ENCODE results near the gene OR2AP1. TPM values are rescaled to one million over a fixed set of nuclear protein-coding genes. Genes with fewer than 3 reads are reported as not detected.
"Not testable (repeated sequence)": the region's sequence is repeated elsewhere in the genome, so short reads cannot be mapped to it uniquely, and the experiment has no call there.

The OR2AP1 gene
- total RNA-seq, 5 donors from 2014 or later (not counting 1 experiment from before 2014, with no cell fraction given), result 0.55 TPM; not detected in 4

DNA sequence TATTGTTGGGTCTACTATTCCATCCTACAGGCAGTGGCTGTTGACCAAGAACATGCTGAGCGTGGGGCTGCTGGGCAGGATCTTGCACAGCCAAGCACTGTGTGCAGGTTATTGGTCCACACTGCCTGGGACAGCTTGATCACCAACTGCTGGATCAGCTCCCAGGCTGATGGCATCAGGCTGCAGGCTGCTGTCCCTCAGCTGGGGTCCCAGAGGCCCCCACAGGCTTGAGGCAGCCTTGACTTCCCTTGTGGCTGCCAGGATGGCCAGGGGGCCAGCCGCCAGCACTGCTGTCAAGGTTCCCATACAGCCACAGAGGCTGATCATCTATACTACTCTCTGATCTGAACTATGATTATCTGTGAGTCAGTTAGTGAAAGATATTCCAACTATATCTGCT lies 9.8 kb downstream of the OR2AP1 start:
- Mint-ChIP-seq H3K27me3 (peaks cover 45 to 49% of the 10 kb centered on the region in 2 donors), H3K36me3 (no peaks in the 10 kb centered on the region), H3K4me3 (no peak overlapping the region), H3K27ac (no peak overlapping the region), H3K9me3 (peaks cover 5 to 15% (median 6%) of the 10 kb centered on the region in 3 donors), H3K4me1 (no peaks in the 10 kb centered on the region)
- no peaks in the 10 kb centered on the region for H3K4me1 ChIP-seq (ENCODE audit: control insufficient read depth in 1 of 2, extremely low read depth in 1 of 2, insufficient read depth in 2 of 2, low read length in 2 of 2)
- no peaks in the 10 kb centered on the region for H3K36me3 ChIP-seq (ENCODE audit: control insufficient read depth in 2 of 2, extremely low read depth in 1 of 2, insufficient read depth in 1 of 2, low read length in 1 of 2)
- H3K27ac ChIP-seq (ENCODE audit: low read length), result no peak overlapping the region
- ATAC-seq (replicated peaks in 1 of 4) (no peak), DNase-seq (no peak)
- peaks cover 0 to 6% of the 10 kb centered on the region in 2 experiments for H3K27me3 ChIP-seq (replicated peaks in 1 of 2; ENCODE audit: control insufficient read depth in 2 of 2, extremely low read depth in 1 of 2, insufficient read depth in 2 of 2, low read length in 1 of 2)
- no peak overlapping the region for H3K4me3 ChIP-seq (ENCODE audit: control insufficient read depth in 1 of 2, extremely low read depth in 1 of 2, low read length in 1 of 2)
- no peaks in the 10 kb centered on the region for H3K9me3 ChIP-seq
- WGBS (ENCODE audit: insufficient coverage), result 82% methylated on average over 1 of the region's 2 CpGs
- CTCF ChIA-PET, result no interaction called here
- POLR2A ChIA-PET, result no interaction called here

DNA sequence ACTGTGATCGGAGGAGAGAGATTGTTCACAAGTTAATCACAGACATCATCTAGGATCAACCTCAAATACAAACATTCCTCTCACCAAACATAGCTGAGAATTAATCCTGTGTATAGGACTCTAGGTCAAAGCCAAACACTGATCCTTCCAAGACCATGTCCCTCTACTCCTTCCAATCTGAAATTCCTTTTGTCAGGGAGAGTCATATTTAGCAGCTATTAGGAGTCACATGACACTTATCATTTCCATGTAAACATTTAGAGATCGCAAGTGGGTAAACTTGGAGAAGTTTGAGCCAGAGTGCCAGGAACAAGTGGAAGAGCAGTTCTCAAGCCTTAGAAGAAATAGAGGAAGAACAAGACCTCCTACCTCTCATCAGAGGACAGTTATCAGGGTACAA lies 13.5 kb downstream of the OR2AP1 start:
- POLR2A ChIA-PET, result no interaction called here
- CTCF ChIA-PET, result interaction anchor here in 1 of 2 donors (0.6 kb wide), 1 partner anchor 108 kb away, joined by 3 read pairs; no protein-coding TSS in a partner anchor
- DNase-seq (no peak), ATAC-seq (replicated peaks in 1 of 4) (no peak)
- no peak overlapping the region for H3K27ac Mint-ChIP-seq
- H3K4me1 Mint-ChIP-seq, result peaks cover 0 to 3% (median 0%) of the 10 kb centered on the region in 3 donors
- no peaks in the 10 kb centered on the region for H3K36me3 Mint-ChIP-seq
- no peaks in the 10 kb centered on the region for H3K9me3 Mint-ChIP-seq
- no peaks in the 10 kb centered on the region for H3K4me1 ChIP-seq (ENCODE audit: control insufficient read depth in 1 of 2, extremely low read depth in 1 of 2, insufficient read depth in 2 of 2, low read length in 2 of 2)
- H3K27me3 ChIP-seq (replicated peaks in 1 of 2; ENCODE audit: control insufficient read depth in 2 of 2, extremely low read depth in 1 of 2, insufficient read depth in 2 of 2, low read length in 1 of 2), result peaks cover 0 to 4% of the 10 kb centered on the region in 2 experiments
- H3K4me3 ChIP-seq (ENCODE audit: control insufficient read depth in 1 of 2, extremely low read depth in 1 of 2, low read length in 1 of 2), result no peak overlapping the region
- no peak overlapping the region for H3K4me3 Mint-ChIP-seq
- no peak overlapping the region for H3K27ac ChIP-seq (ENCODE audit: low read length)
- H3K27me3 Mint-ChIP-seq, result peaks cover 37 to 59% of the 10 kb centered on the region in 2 donors
- no peaks in the 10 kb centered on the region for H3K9me3 ChIP-seq
- H3K36me3 ChIP-seq (ENCODE audit: control insufficient read depth in 2 of 2, extremely low read depth in 1 of 2, insufficient read depth in 1 of 2, low read length in 1 of 2), result no peaks in the 10 kb centered on the region
- WGBS (ENCODE audit: insufficient coverage), result no CpG with 5 or more reads among the region's 2 CpGs

DNA sequence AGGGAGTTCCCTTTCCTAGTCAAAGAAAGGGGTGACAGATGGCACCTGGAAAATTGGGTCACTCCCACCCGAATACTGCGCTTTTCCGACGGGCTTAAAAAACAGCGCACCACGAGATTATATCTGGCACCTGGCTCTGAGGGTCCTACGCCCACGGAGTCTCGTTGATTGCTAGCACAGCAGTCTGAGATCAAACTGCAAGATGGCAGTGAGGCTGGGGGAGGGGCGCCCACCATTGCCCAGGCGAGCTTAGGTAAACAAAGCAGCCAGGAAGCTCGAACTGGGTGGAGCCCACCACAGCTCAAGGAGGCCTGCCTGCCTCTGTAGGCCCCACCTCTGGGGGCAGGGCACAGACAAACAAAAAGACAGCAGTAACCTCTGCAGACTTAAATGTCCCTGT lies 17.9 kb downstream of the OR2AP1 start:
- peaks cover 39 to 52% of the 10 kb centered on the region in 2 donors for H3K27me3 Mint-ChIP-seq
- H3K4me1 Mint-ChIP-seq; H3K27ac ChIP-seq (ENCODE audit: low read length); H3K36me3 ChIP-seq (ENCODE audit: control insufficient read depth in 2 of 2, extremely low read depth in 1 of 2, insufficient read depth in 1 of 2, low read length in 1 of 2); H3K4me3 ChIP-seq (ENCODE audit: control insufficient read depth in 1 of 2, extremely low read depth in 1 of 2, low read length in 1 of 2); H3K9me3 Mint-ChIP-seq; CTCF ChIA-PET; ATAC-seq (replicated peaks in 1 of 4); H3K36me3 Mint-ChIP-seq; H3K27me3 ChIP-seq (replicated peaks in 1 of 2; ENCODE audit: control insufficient read depth in 2 of 2, extremely low read depth in 1 of 2, insufficient read depth in 2 of 2, low read length in 1 of 2); DNase-seq; POLR2A ChIA-PET; H3K27ac Mint-ChIP-seq; H3K9me3 ChIP-seq; H3K4me1 ChIP-seq (ENCODE audit: control insufficient read depth in 1 of 2, extremely low read depth in 1 of 2, insufficient read depth in 2 of 2, low read length in 2 of 2); H3K4me3 Mint-ChIP-seq: not testable (repeated sequence)
- 48% methylated on average over 4 of the region's 12 CpGs for WGBS (ENCODE audit: insufficient coverage)

DNA sequence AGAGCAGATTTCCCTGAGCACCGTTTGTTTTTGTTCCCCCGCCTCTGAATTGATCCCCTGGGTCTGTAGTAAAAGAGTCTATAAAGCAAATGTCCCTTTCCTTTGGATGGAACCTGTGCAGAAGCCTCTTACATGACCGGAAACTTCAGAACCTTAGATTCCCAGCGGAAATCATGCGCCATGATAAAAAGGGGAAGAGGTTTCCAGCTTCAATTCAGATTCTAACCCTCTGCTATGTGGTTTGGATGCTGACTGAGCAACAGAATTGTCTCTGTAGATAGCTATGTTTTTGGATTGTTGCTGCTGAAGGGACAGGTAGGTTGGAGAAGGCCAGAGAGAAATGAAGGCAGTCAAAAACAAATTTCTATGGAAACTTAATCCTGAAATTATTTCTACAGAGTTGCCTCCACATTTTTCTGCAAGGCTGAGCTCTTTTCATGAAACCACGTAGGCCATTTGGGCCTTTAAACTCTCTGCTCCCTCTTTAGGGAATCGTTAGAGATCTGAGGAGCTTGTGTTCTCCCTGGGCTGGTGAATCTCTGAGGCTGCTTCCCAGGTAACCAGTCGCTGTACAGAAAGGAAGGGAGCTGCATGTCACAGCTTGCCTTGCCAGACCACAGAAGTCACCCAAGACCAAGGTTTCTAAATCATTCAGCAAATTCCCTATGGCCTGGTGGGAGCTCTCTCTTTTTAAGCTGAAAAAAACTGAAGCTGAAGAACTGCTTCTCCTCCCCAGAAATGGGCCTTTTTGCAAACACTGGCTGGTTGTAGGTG lies 35.7 kb downstream of the OR2AP1 start:
- no peak overlapping the region for H3K27ac Mint-ChIP-seq
- no peak overlapping the region for H3K4me3 Mint-ChIP-seq
- DNase-seq, result no peak
- H3K27ac ChIP-seq (ENCODE audit: low read length), result no peak overlapping the region
- ChIA-PET CTCF (no interaction called here), POLR2A (interaction anchor here in 1 of 2 donors (0.8 kb wide), 1 partner anchor 14 kb away, joined by 3 read pairs; no protein-coding TSS in a partner anchor)
- 55% methylated on average over 2 of the region's 8 CpGs for WGBS (ENCODE audit: insufficient coverage)
- no peaks in the 10 kb centered on the region for H3K4me1 Mint-ChIP-seq
- H3K27me3 ChIP-seq (replicated peaks in 1 of 2; ENCODE audit: control insufficient read depth in 2 of 2, extremely low read depth in 1 of 2, insufficient read depth in 2 of 2, low read length in 1 of 2), result peaks cover 0 to 7% of the 10 kb centered on the region in 2 experiments
- H3K4me3 ChIP-seq (ENCODE audit: control insufficient read depth in 1 of 2, extremely low read depth in 1 of 2, low read length in 1 of 2), result no peak overlapping the region
- no peak for ATAC-seq (replicated peaks in 1 of 4)
- H3K4me1 ChIP-seq (ENCODE audit: control insufficient read depth in 1 of 2, extremely low read depth in 1 of 2, insufficient read depth in 2 of 2, low read length in 2 of 2), result no peaks in the 10 kb centered on the region
- no peaks in the 10 kb centered on the region for H3K36me3 ChIP-seq (ENCODE audit: control insufficient read depth in 2 of 2, extremely low read depth in 1 of 2, insufficient read depth in 1 of 2, low read length in 1 of 2)
- H3K36me3 Mint-ChIP-seq, result no peaks in the 10 kb centered on the region
- H3K9me3 ChIP-seq, result no peaks in the 10 kb centered on the region
- peaks cover 23 to 48% of the 10 kb centered on the region in 2 donors for H3K27me3 Mint-ChIP-seq
- no peaks in the 10 kb centered on the region for H3K9me3 Mint-ChIP-seq

DNA sequence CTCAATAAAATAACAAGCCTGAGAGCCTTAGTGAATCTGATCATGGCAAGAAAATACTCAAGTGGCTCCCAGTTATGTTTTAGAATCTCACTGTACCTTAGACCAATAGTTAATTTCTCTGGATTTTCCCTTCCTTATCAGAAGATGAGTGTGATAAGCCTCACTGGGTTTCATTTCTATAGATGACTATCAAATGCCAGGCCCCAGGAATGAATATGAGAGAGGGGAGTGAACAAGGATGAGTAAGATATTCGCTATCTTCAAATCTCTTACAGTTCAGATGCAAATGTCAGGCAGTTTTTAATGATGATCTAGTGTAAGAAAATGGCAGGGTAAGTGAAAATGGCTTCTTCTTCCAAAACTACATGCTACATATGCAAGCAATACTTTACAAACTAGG lies 38.3 kb downstream of the OR2AP1 start:
- Mint-ChIP-seq H3K36me3 (peaks cover 4% of the 10 kb centered on the region), H3K9me3 (peaks cover 3 to 9% (median 6%) of the 10 kb centered on the region in 3 donors), H3K4me3 (no peak overlapping the region), H3K27ac (no peak overlapping the region), H3K27me3 (peaks cover 28 to 45% of the 10 kb centered on the region in 2 donors), H3K4me1 (no peaks in the 10 kb centered on the region)
- peaks cover 0 to 7% of the 10 kb centered on the region in 2 experiments for H3K27me3 ChIP-seq (replicated peaks in 1 of 2; ENCODE audit: control insufficient read depth in 2 of 2, extremely low read depth in 1 of 2, insufficient read depth in 2 of 2, low read length in 1 of 2)
- H3K4me3 ChIP-seq (ENCODE audit: control insufficient read depth in 1 of 2, extremely low read depth in 1 of 2, low read length in 1 of 2), result no peak overlapping the region
- WGBS (ENCODE audit: insufficient coverage), result no CpG with 5 or more reads among the region's 1 CpG
- ChIA-PET CTCF (no interaction called here), POLR2A (no interaction called here)
- no peaks in the 10 kb centered on the region for H3K4me1 ChIP-seq (ENCODE audit: control insufficient read depth in 1 of 2, extremely low read depth in 1 of 2, insufficient read depth in 2 of 2, low read length in 2 of 2)
- H3K36me3 ChIP-seq (ENCODE audit: control insufficient read depth in 2 of 2, extremely low read depth in 1 of 2, insufficient read depth in 1 of 2, low read length in 1 of 2), result no peaks in the 10 kb centered on the region
- no peak for ATAC-seq (replicated peaks in 1 of 4)
- no peak overlapping the region for H3K27ac ChIP-seq (ENCODE audit: low read length)
- DNase-seq, result no peak
- peaks cover 3% of the 10 kb centered on the region for H3K9me3 ChIP-seq

DNA sequence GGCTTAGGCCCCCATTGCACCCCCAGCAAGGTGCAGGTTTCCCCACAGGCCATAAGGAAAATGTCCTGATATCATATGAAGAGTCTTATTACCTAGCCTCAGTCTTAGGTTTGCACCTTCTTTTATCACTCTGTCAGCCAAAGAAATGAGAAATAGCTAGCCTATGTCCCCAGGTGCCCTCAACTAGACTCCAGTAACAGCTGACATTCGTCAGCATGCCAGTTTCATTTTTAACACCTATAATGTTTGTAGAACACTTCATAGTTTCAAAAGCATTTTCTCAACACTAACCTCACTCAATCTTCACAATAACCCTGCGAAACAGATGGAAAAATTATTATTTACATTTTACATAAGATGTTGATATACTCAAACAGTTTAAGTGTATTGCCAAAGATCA lies 40.4 kb downstream of the OR2AP1 start:
- Histone ChIP-seq H3K4me1 (ENCODE audit: control insufficient read depth in 1 of 2, extremely low read depth in 1 of 2, insufficient read depth in 2 of 2, low read length in 2 of 2) (no peaks in the 10 kb centered on the region), H3K27ac (ENCODE audit: low read length) (no peak overlapping the region), H3K9me3 (peaks cover 3% of the 10 kb centered on the region), H3K27me3 (replicated peaks in 1 of 2; ENCODE audit: control insufficient read depth in 2 of 2, extremely low read depth in 1 of 2, insufficient read depth in 2 of 2, low read length in 1 of 2) (peaks cover 0 to 11% of the 10 kb centered on the region in 2 experiments), H3K4me3 (ENCODE audit: control insufficient read depth in 1 of 2, extremely low read depth in 1 of 2, low read length in 1 of 2) (no peak overlapping the region), H3K36me3 (ENCODE audit: control insufficient read depth in 2 of 2, extremely low read depth in 1 of 2, insufficient read depth in 1 of 2, low read length in 1 of 2) (no peaks in the 10 kb centered on the region)
- H3K4me3 Mint-ChIP-seq, result no peak overlapping the region
- POLR2A ChIA-PET, result no interaction called here
- H3K27ac Mint-ChIP-seq, result no peak overlapping the region
- peaks cover 7 to 19% (median 9%) of the 10 kb centered on the region in 3 donors for H3K9me3 Mint-ChIP-seq
- H3K27me3 Mint-ChIP-seq, result peaks cover 38 to 46% of the 10 kb centered on the region in 2 donors
- DNase-seq, result no peak
- CTCF ChIA-PET, result no interaction called here
- H3K36me3 Mint-ChIP-seq, result peaks cover 4% of the 10 kb centered on the region
- ATAC-seq (replicated peaks in 1 of 4), result no peak
- no peaks in the 10 kb centered on the region for H3K4me1 Mint-ChIP-seq
- no CpG with 5 or more reads among the region's 2 CpGs for WGBS (ENCODE audit: insufficient coverage)
